BE2C (cell line): Measurements from ENCODE around the gene CDH22.

ENCODE experiments used
- DNase-seq: peaks from one replicate; pipeline ENCODE4 v3.0.0-alpha.2; 2020
- H3K27me3 ChIP-seq: fragments of 250-450 bp; sonication (Bioruptor Pico); 2 replicates; pipeline ENCODE4 v1.5.1; 2020; ENCODE audit warnings: mild to moderate bottlenecking
- H3K36me3 ChIP-seq: fragments of 250-450 bp; sonication (Bioruptor Pico); 2 replicates; pipeline ENCODE4 v1.5.1; 2020; ENCODE audit warnings: mild to moderate bottlenecking
- H3K4me1 ChIP-seq: fragments of 250-450 bp; sonication (Bioruptor Pico); 2 replicates; pipeline ENCODE4 v1.5.1; 2020
- H3K4me3 ChIP-seq: 2 replicates; pipeline ENCODE4 v1.5.1; 2011; ENCODE audit warnings: low read depth, low read length
- H3K9me3 ChIP-seq: fragments of 250-450 bp; sonication (Bioruptor Pico); 2 replicates; pipeline ENCODE4 v1.5.1; 2020
- CTCF ChIP-seq: IDR thresholded peaks from 2 replicates; pipeline ENCODE4 v1.5.1; 2012; ENCODE audit warnings: mild to moderate bottlenecking, low read depth, low read length

CDH22 gene

GRCh38 chr20:46206025-46206424, 102.3 kb downstream of the CDH22 start:
- H3K4me1 ChIP-seq, result peaks cover 8% of the 10 kb centered on the region
- no peak overlapping the region for H3K4me3 ChIP-seq
- H3K9me3 ChIP-seq, result no peaks in the 10 kb centered on the region
- TF ChIP-seq CTCF, result no peak
- no peaks in the 10 kb centered on the region for H3K36me3 ChIP-seq
- H3K27me3 ChIP-seq, result no peaks in the 10 kb centered on the region
- no peak for DNase-seq

DNA sequence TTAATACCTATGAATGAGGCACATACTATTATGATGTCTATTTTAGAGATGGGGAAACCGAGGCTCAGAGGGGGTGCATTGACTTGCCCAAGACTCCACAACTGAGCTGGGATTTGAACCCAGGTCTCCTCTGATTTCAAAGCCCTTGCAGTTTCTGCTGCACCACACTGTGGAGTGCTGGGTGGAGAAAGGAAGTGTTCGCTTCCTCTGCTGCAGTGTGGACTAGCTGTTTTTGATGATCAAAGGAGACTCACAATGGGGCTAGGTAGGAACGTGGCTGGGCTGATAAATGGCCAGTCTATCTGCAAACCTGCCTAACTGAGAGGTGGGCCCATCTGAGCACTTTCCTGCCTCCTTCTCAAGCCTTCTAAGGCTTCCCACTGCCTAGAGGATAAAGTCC, 102.9 kb downstream of the CDH22 start:
- DNase-seq, result no peak
- Histone ChIP-seq H3K27me3 (no peaks in the 10 kb centered on the region), H3K4me3 (no peak overlapping the region), H3K4me1 (peaks cover 8% of the 10 kb centered on the region), H3K9me3 (no peaks in the 10 kb centered on the region), H3K36me3 (no peaks in the 10 kb centered on the region)
- TF ChIP-seq CTCF, result no peak

DNA sequence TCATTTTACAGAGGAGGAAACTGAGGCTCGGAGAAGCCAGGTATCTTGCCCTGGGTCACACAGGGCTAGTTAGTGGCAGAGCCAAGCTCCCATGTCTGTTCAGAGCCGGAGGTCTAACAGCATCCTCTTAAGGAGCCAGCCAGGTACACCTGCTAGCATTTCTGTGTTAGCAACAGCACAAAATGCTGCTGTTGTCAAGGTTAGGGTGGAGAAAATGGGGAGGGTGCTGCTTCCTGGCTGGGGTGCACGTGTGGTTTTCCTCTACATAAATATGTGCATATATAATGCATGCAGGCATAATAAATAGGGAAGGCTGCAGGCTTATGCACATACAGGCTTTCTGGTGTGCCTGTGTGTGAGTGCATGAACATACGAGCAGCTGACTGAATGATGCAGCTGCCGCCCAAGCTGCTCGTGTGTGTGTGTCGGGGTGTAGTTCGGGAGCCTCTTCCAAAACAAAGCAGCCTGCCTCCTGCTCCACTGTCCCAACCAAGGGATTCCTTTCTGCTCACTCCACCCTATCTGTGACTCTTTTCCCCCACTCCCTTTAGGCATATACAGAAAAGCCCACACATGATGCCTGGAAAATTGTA, 103.6 kb downstream of the CDH22 start:
- H3K9me3 ChIP-seq, result no peaks in the 10 kb centered on the region
- H3K4me1 ChIP-seq, result peaks cover 7% of the 10 kb centered on the region
- no peaks in the 10 kb centered on the region for H3K36me3 ChIP-seq
- no peaks in the 10 kb centered on the region for H3K27me3 ChIP-seq
- H3K4me3 ChIP-seq, result no peak overlapping the region
- no peak for TF ChIP-seq CTCF
- no peak for DNase-seq

DNA sequence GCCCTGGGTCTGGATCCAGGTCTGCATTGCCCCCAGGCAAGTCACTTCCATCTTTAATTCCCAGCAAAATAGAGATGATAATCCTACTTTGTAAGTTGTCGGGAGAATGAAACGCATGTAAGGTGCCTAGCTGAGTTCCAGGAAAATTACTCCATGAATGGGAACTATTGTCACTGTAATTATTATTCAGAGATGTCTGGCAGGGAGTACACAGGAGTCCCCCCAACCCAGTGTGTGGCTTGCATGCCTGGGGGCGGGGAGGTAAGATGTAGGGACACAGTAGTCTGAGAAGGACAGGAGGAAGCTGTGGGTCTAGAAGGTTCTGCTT, 104.8 kb downstream of the CDH22 start:
- Histone ChIP-seq H3K4me1 (no peaks in the 10 kb centered on the region; the same call in 1 of the 2 replicates), H3K9me3 (no peaks in the 10 kb centered on the region), H3K36me3 (no peaks in the 10 kb centered on the region), H3K4me3 (no peak overlapping the region), H3K27me3 (no peaks in the 10 kb centered on the region)
- no peak for DNase-seq
- TF ChIP-seq CTCF, result no peak

GRCh38 chr20:46202766-46203509, 105.4 kb downstream of the CDH22 start:
- no peak for TF ChIP-seq CTCF
- no peak for DNase-seq
- Histone ChIP-seq H3K27me3 (no peaks in the 10 kb centered on the region), H3K4me1 (no peaks in the 10 kb centered on the region; the same call in 1 of the 2 replicates), H3K4me3 (no peak overlapping the region), H3K36me3 (no peaks in the 10 kb centered on the region), H3K9me3 (no peaks in the 10 kb centered on the region)
